ENCODE data around the gene IGSF21.

IGSF21 gene

GRCh38 chr1:18100060-18100459 lies 7.5 kb upstream of the IGSF21 start:
- H3K27ac ChIP-seq, result no peak overlapping the region
- TF ChIP-seq CTCF (conservative IDR thresholded peaks at IDR 0.05), result no peak
- no peak for TF ChIP-seq ZFX (IDR thresholded peaks at IDR 0.05)

- TF ChIP-seq CTCF (conservative IDR thresholded peaks at IDR 0.05) (peak; percentile 73), ZFX (IDR thresholded peaks at IDR 0.05) (no peak)
- no peak overlapping the region for H3K27ac ChIP-seq
Observed at GRCh38 chr1:18100491-18101063, 7.0 kb upstream of the IGSF21 start.

GRCh38 chr1:18101508-18101907 lies 6.1 kb upstream of the IGSF21 start:
- TF ChIP-seq ZFX (IDR thresholded peaks at IDR 0.05) (no peak), CTCF (conservative IDR thresholded peaks at IDR 0.05) (no peak)
- H3K27ac ChIP-seq, result no peak overlapping the region

GRCh38 chr1:18103788-18104421 lies 3.7 kb upstream of the IGSF21 start:
- no peak for TF ChIP-seq ZFX (IDR thresholded peaks at IDR 0.05)
- TF ChIP-seq CTCF (conservative IDR thresholded peaks at IDR 0.05), result no peak

GRCh38 chr1:18104546-18105100 lies 3.0 kb upstream of the IGSF21 start:
- no peak overlapping the region for H3K27ac ChIP-seq
- TF ChIP-seq ZFX (IDR thresholded peaks at IDR 0.05), result no peak
- TF ChIP-seq CTCF (conservative IDR thresholded peaks at IDR 0.05), result no peak

More at GRCh38 chr1:18103788-18104421, 3.7 kb upstream of the IGSF21 start:
- H3K27ac ChIP-seq, result no peak overlapping the region

- H3K27ac ChIP-seq, result no peak overlapping the region
Observed at GRCh38 chr1:18105196-18105595, 2.4 kb upstream of the IGSF21 start.

More at GRCh38 chr1:18105196-18105595, 2.4 kb upstream of the IGSF21 start:
- TF ChIP-seq ZFX (IDR thresholded peaks at IDR 0.05) (no peak), CTCF (conservative IDR thresholded peaks at IDR 0.05) (no peak)
